Progenitor cell of endocrine pancreas (in vitro differentiated cells): Measurements from ENCODE around the gene CTNNA3. TPM values are rescaled to one million over a fixed set of nuclear protein-coding genes. Genes with fewer than 3 reads are reported as not detected.

Experiments used
- DNase-seq: peaks from one replicate; pipeline ENCODE4 v3.0.0; 2021; ENCODE audit warnings: low spot score; ENCODE audit not compliant: unreplicated experiment
- H3K27ac Mint-ChIP-seq: 2 replicates; pipeline ENCODE4 v1.8.0; 2021; ENCODE audit warnings: mild to moderate bottlenecking, moderate library complexity, mixed read lengths
- H3K27me3 Mint-ChIP-seq: 2 replicates; pipeline ENCODE4 v1.8.0; 2021; ENCODE audit warnings: mixed read lengths
- H3K36me3 Mint-ChIP-seq: 2 replicates; pipeline ENCODE4 v1.8.0; 2022; ENCODE audit warnings: mixed read lengths; ENCODE audit not compliant: insufficient read depth
- H3K4me1 Mint-ChIP-seq: 2 replicates; pipeline ENCODE4 v1.8.0; 2021; ENCODE audit warnings: low read depth, mixed read lengths
- H3K4me3 Mint-ChIP-seq: 2 replicates; pipeline ENCODE4 v1.8.0; 2021; ENCODE audit warnings: low read depth, mild to moderate bottlenecking, moderate library complexity, mixed read lengths
- H3K9me3 Mint-ChIP-seq: 2 replicates; pipeline ENCODE4 v1.8.0; 2021; ENCODE audit warnings: low read depth, mixed read lengths
- CTCF ChIP-seq: fragments of 200-600 bp; sonication (generic); IDR thresholded peaks from one replicate; pipeline ENCODE4 v1.5.0; 2021; ENCODE audit warnings: antibody characterized with exemption, mild to moderate bottlenecking; ENCODE audit not compliant: unreplicated experiment
- total RNA-seq: library from RNA; stranded (reverse); gene quantifications from 2 replicates; pipeline ENCODE4 v1.2.1, GENCODE V29; 2021

The CTNNA3 gene
- total RNA-seq, 1 donor from 2014 or later = 1.7 TPM

GRCh38 chr10:66964946-66965345, 731.0 kb downstream of the CTNNA3 start:
- no peak for TF ChIP-seq CTCF
- Mint-ChIP-seq H3K27ac (no peak overlapping the region), H3K4me3 (no peak overlapping the region), H3K27me3 (no peaks in the 10 kb centered on the region), H3K4me1 (no peaks in the 10 kb centered on the region), H3K9me3 (peaks cover 3% of the 10 kb centered on the region), H3K36me3 (no peaks in the 10 kb centered on the region)
- no peak for DNase-seq

- H3K9me3 Mint-ChIP-seq = peaks cover 2% of the 10 kb centered on the region
- no peak for DNase-seq
- H3K27ac Mint-ChIP-seq = no peak overlapping the region
- peaks cover 3% of the 10 kb centered on the region for H3K27me3 Mint-ChIP-seq
- no peak for TF ChIP-seq CTCF
- peaks cover 2% of the 10 kb centered on the region for H3K4me1 Mint-ChIP-seq
- no peak overlapping the region for H3K4me3 Mint-ChIP-seq
- H3K36me3 Mint-ChIP-seq = no peaks in the 10 kb centered on the region
Measured at GRCh38 chr10:66958466-66958865, 737.5 kb downstream of the CTNNA3 start.

- Mint-ChIP-seq H3K4me1 (peaks cover 4% of the 10 kb centered on the region), H3K4me3 (no peak overlapping the region), H3K27me3 (no peaks in the 10 kb centered on the region), H3K27ac (no peak overlapping the region), H3K9me3 (no peaks in the 10 kb centered on the region), H3K36me3 (no peaks in the 10 kb centered on the region)
- no peak for TF ChIP-seq CTCF
- no peak for DNase-seq
Measured at GRCh38 chr10:66951896-66952295, 744.1 kb downstream of the CTNNA3 start.

- peaks cover 3% of the 10 kb centered on the region for H3K4me1 Mint-ChIP-seq
- H3K36me3 Mint-ChIP-seq = no peaks in the 10 kb centered on the region
- no peaks in the 10 kb centered on the region for H3K9me3 Mint-ChIP-seq
- H3K27ac Mint-ChIP-seq = no peak overlapping the region
- no peaks in the 10 kb centered on the region for H3K27me3 Mint-ChIP-seq
- no peak overlapping the region for H3K4me3 Mint-ChIP-seq
- no peak for DNase-seq
- no peak for TF ChIP-seq CTCF
Measured at GRCh38 chr10:66943590-66943989, 752.4 kb downstream of the CTNNA3 start.

- Mint-ChIP-seq H3K4me1 (peaks cover 3% of the 10 kb centered on the region), H3K4me3 (no peak overlapping the region), H3K36me3 (no peaks in the 10 kb centered on the region)
Measured at GRCh38 chr10:66942407-66942806, 753.6 kb downstream of the CTNNA3 start.

More at GRCh38 chr10:66942407-66942806, 753.6 kb downstream of the CTNNA3 start:
- Mint-ChIP-seq H3K27me3 (no peaks in the 10 kb centered on the region), H3K27ac (no peak overlapping the region), H3K9me3 (no peaks in the 10 kb centered on the region)
- TF ChIP-seq CTCF = no peak
- DNase-seq = no peak
